ENCODE measurements around the gene ACO1.

ACO1 gene

DNA sequence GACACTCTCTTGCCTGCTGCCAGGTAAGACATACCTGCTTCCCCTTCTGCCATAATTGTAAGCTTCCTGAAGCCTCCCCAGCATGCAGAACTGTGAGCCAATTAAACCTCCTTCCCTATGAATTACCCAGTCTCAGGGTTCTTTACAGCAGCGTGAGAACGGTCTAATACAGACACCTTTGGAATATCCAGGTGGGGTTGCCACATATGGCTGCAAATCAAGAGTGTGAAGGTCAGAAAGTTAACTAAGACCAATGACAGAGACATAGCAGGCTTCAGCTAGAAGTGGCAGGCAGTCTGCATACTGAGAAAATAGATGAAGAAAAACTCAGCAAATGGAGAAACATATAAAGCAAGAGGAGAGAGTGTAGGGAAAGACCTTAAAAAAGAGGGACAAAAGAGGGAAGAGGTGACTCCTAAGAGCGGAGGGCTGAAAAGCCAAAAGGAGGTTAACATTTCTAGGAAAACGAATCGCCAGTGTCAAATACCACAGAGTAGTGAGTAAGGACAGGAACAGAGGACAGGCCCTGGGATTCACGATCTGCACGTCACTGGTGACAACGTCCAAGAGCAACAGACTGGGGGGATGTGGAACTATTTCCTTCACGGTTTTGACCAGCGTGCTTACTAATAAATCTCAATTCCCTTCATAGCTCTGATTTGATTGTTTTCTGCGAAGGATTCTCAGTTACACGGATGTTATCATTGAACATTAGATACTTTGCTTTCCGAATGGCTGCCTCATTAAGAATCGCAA, 1.7 kb upstream of the ACO1 start:
- Histone ChIP-seq H2AFZ (ENCODE audit: low read length, unreplicated experiment) (no peak overlapping the region), H3K36me3 (ENCODE audit: insufficient read depth, low read length) (0 out of 2 replicates have a peak, but pooled peaks cover 2% of the 10 kb centered on the region), H3K4me3 (ENCODE audit: low read depth, low read length) (no peak overlapping the region), H3K27ac (ENCODE audit: low read depth, low read length) (no peak overlapping the region), H3K4me1 (ENCODE audit: control insufficient read depth, insufficient read depth, low read length, unreplicated experiment) (peaks cover 19% of the 10 kb centered on the region), H3K79me2 (ENCODE audit: control insufficient read depth, insufficient read depth, low read length, unreplicated experiment) (peaks cover 32% of the 10 kb centered on the region), H3K27me3 (ENCODE audit: insufficient read depth, low read length) (no peaks in the 10 kb centered on the region)

DNA sequence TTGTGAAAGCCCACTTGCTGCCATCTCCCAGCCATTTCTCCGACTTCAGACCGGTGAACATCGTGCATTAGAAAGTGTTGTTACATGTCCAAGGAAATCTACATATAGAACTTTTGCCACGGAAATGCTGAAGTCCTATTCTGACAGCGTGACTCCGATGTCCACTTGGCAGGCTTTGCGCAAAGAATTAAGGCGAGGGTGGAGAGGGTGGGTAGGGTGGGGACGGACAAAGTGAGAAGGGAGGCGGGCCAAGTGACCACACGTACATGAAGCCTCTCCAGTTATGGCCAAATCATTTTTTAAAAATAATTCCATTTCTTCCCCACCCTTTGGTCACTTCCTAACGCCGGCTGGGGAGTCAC, 460 bp upstream of the ACO1 start:
- H3K4me1 ChIP-seq (ENCODE audit: control insufficient read depth, insufficient read depth, low read length, unreplicated experiment): peaks cover 15% of the 10 kb centered on the region
- no peak overlapping the region for H3K27ac ChIP-seq (ENCODE audit: low read depth, low read length)
- H3K4me3 ChIP-seq (ENCODE audit: low read depth, low read length): peak overlapping the region; percentile 97
- H2AFZ ChIP-seq (ENCODE audit: low read length, unreplicated experiment): peak overlapping the region; percentile 66
- H3K79me2 ChIP-seq (ENCODE audit: control insufficient read depth, insufficient read depth, low read length, unreplicated experiment): peaks cover 43% of the 10 kb centered on the region
- H3K27me3 ChIP-seq (ENCODE audit: insufficient read depth, low read length): no peaks in the 10 kb centered on the region
- peaks cover 3% of the 10 kb centered on the region; the same call in 1 of the 2 replicates for H3K36me3 ChIP-seq (ENCODE audit: insufficient read depth, low read length)

DNA sequence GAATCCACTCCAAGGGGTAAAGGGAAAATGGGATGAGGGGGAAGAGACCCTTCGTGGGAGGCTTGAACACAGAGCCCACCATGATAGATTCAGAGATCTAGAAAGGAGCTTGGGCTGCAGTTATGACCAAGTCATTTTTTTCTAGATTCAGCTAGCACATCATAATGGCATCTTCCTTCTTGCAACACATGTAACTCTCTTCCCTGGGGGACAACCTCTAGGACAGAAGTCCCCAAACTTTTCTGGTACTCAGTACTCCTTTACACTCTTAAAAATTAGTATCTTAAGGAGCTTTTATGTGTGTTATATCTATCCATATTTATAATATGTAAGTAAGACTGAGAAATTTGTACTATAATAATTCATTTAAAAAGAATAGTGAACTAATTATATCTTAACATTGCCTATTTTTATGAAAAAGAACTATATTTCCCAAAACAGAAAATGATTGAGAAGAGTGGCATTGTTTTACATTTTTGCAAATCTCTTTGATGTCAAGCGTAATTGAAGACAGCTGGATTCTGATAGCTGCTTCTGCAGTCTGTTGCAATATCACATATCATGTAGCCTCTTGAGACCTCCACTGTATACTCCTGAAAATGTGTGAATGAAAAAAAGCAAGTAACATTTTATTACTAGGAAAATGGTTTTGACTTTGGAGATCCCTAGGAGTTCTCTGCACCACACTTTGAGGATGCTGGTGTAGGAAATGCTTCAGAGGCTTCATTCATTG, 875 bp downstream of the ACO1 start:
- H3K27ac ChIP-seq (ENCODE audit: low read depth, low read length): peak overlapping the region; percentile 59
- peaks cover 15% of the 10 kb centered on the region for H3K4me1 ChIP-seq (ENCODE audit: control insufficient read depth, insufficient read depth, low read length, unreplicated experiment)
- peaks cover 56% of the 10 kb centered on the region for H3K79me2 ChIP-seq (ENCODE audit: control insufficient read depth, insufficient read depth, low read length, unreplicated experiment)
- peak overlapping the region; percentile 97 for H3K4me3 ChIP-seq (ENCODE audit: low read depth, low read length)
- H3K27me3 ChIP-seq (ENCODE audit: insufficient read depth, low read length): no peaks in the 10 kb centered on the region
- peaks cover 3% of the 10 kb centered on the region; the same call in 1 of the 2 replicates for H3K36me3 ChIP-seq (ENCODE audit: insufficient read depth, low read length)
- peak overlapping the region; percentile 79 for H2AFZ ChIP-seq (ENCODE audit: low read length, unreplicated experiment)

DNA sequence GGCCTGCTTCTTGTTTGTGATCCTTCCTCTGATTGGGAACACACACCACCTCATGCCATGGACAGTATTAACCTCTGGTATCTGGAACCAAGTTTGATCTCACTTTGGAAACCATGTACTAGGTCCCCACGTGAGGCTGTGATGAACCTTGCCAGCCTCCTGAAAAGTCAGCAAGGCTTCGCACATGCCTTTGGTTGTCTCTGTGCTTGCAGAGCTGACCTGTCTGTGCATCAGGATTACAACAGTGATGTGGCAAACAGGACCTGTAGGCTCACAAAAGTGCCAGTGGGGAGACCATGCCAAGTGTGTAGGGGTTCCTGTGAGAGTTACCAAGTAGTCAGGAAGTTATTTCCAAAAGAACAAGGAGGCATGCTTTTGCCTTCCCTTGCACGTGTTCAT, 1.4 kb downstream of the ACO1 start:
- peak overlapping the region; percentile 97 for H3K4me3 ChIP-seq (ENCODE audit: low read depth, low read length)
- H3K27me3 ChIP-seq (ENCODE audit: insufficient read depth, low read length): no peaks in the 10 kb centered on the region
- H3K36me3 ChIP-seq (ENCODE audit: insufficient read depth, low read length): peaks cover 3% of the 10 kb centered on the region; the same call in 1 of the 2 replicates

DNA sequence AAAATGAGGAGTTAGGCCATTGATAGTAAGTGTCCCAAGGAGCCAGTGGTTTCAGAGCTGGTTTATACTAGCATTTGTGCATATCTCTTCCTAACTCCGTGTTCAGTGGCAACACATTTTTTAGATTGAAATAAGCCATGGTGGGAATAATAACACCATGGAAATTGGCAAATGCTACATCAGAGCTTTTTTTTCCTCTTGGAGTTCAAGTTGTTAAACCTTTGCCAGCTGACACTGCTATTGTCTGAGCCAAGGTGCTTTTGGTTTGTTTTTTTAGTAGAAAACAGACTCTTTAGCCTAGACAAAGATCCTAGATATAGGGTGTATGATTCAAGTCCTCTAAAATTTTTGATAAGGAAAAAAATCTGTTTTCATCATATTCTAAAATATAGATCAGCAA, 2.8 kb downstream of the ACO1 start:
- H3K27ac ChIP-seq (ENCODE audit: low read depth, low read length): no peak overlapping the region
- H3K36me3 ChIP-seq (ENCODE audit: insufficient read depth, low read length): peaks cover 13% of the 10 kb centered on the region; the same call in 1 of the 2 replicates
- no peaks in the 10 kb centered on the region for H3K27me3 ChIP-seq (ENCODE audit: insufficient read depth, low read length)
- H3K4me1 ChIP-seq (ENCODE audit: control insufficient read depth, insufficient read depth, low read length, unreplicated experiment): peaks cover 15% of the 10 kb centered on the region
- H3K79me2 ChIP-seq (ENCODE audit: control insufficient read depth, insufficient read depth, low read length, unreplicated experiment): peaks cover 70% of the 10 kb centered on the region
- H3K4me3 ChIP-seq (ENCODE audit: low read depth, low read length): no peak overlapping the region
- H2AFZ ChIP-seq (ENCODE audit: low read length, unreplicated experiment): no peak overlapping the region

More for the DNA sequence above, 1.4 kb downstream of the ACO1 start:
- H3K4me1 ChIP-seq (ENCODE audit: control insufficient read depth, insufficient read depth, low read length, unreplicated experiment): peaks cover 15% of the 10 kb centered on the region
- H3K79me2 ChIP-seq (ENCODE audit: control insufficient read depth, insufficient read depth, low read length, unreplicated experiment): peaks cover 57% of the 10 kb centered on the region
- H3K27ac ChIP-seq (ENCODE audit: low read depth, low read length): no peak overlapping the region
- no peak overlapping the region for H2AFZ ChIP-seq (ENCODE audit: low read length, unreplicated experiment)

DNA sequence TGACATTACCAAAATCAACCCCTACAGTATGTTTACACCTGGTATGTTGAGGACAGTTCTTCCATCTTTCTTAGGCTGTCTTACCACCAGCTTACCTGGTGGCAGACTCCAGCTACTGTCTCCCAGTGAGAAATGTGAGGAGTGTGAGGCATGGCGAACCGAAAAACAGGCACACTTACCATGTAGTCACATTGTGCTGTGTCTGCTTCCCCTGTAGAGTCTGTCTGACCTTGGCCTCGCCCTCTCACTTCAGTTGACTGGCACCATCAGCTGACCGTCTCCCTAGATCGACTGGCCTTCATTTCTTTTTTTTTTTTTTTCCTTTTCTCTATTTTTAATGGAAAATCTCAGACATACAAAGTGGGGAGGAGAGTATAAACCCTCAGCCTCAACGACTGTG, 4.9 kb downstream of the ACO1 start:
- H2AFZ ChIP-seq (ENCODE audit: low read length, unreplicated experiment): no peak overlapping the region
- H3K27ac ChIP-seq (ENCODE audit: low read depth, low read length): no peak overlapping the region
- peaks cover 81% of the 10 kb centered on the region for H3K79me2 ChIP-seq (ENCODE audit: control insufficient read depth, insufficient read depth, low read length, unreplicated experiment)
- H3K36me3 ChIP-seq (ENCODE audit: insufficient read depth, low read length): peaks cover 16% of the 10 kb centered on the region; the same call in 1 of the 2 replicates
- H3K4me1 ChIP-seq (ENCODE audit: control insufficient read depth, insufficient read depth, low read length, unreplicated experiment): peaks cover 23% of the 10 kb centered on the region
- no peak overlapping the region for H3K4me3 ChIP-seq (ENCODE audit: low read depth, low read length)
- no peaks in the 10 kb centered on the region for H3K27me3 ChIP-seq (ENCODE audit: insufficient read depth, low read length)

DNA sequence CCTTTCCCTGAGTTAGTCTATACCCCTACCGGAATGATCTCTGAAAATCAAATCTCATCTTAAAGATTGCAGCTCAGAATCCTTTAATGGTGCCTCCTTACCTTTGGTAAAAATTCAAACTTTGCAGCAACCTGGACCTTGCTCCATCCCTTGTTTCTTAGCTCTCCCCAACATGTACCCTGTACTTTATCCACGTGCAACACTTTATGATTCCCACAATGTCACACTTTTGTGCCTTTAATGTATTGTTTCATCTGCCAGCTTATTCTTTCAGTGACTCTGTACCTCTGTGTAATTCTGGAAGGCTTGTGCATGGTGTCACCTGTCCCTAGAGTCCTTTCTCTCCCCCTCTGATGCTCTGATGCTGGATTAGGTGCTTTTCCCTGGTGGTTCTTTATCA, 9.5 kb downstream of the ACO1 start:
- H3K79me2 ChIP-seq (ENCODE audit: control insufficient read depth, insufficient read depth, low read length, unreplicated experiment): peaks cover 75% of the 10 kb centered on the region
- H3K27me3 ChIP-seq (ENCODE audit: insufficient read depth, low read length): no peaks in the 10 kb centered on the region
- peak overlapping the region; percentile 96 for H3K27ac ChIP-seq (ENCODE audit: low read depth, low read length)
- peaks cover 50% of the 10 kb centered on the region for H3K4me1 ChIP-seq (ENCODE audit: control insufficient read depth, insufficient read depth, low read length, unreplicated experiment)
- no peak overlapping the region for H3K4me3 ChIP-seq (ENCODE audit: low read depth, low read length)
- H2AFZ ChIP-seq (ENCODE audit: low read length, unreplicated experiment): no peak overlapping the region
- peaks cover 12% of the 10 kb centered on the region; the same call in 1 of the 2 replicates for H3K36me3 ChIP-seq (ENCODE audit: insufficient read depth, low read length)

DNA sequence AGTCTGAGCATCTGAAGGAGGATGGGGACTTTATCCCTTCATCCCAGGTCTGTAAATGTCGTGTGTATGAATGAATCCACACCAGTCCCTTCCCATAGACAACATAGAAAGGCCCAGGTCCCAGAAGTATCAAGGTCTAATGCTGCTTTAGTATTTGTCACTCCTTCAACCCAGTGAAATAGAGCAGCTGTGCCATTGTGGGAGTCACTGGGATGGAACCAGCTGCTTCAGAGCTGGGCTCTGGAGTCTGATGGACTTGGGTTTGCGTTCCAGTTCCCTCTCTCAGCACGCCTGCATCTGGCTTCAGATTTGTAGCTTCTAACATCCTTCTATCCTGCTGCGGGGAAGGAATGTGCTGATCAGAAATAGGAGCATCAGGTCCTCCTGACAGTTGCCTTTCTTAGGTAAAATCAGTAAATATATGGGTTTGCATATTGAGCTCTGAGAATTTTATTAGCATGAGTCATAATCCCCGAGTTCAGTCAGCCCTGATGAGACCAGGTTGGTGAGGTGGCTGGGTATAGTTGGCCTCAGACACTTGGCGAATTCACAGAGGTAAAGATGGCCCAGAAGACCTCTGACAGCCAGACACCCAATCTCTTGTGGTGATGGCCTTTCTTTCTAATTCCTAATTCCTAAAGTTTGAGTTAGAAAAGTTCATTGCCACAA, 10.1 kb downstream of the ACO1 start:
- H2AFZ ChIP-seq (ENCODE audit: low read length, unreplicated experiment): no peak overlapping the region
- no peaks in the 10 kb centered on the region for H3K27me3 ChIP-seq (ENCODE audit: insufficient read depth, low read length)
- no peak overlapping the region for H3K4me3 ChIP-seq (ENCODE audit: low read depth, low read length)
- H3K4me1 ChIP-seq (ENCODE audit: control insufficient read depth, insufficient read depth, low read length, unreplicated experiment): peaks cover 56% of the 10 kb centered on the region
- H3K36me3 ChIP-seq (ENCODE audit: insufficient read depth, low read length): peaks cover 12% of the 10 kb centered on the region; the same call in 1 of the 2 replicates
- peaks cover 75% of the 10 kb centered on the region for H3K79me2 ChIP-seq (ENCODE audit: control insufficient read depth, insufficient read depth, low read length, unreplicated experiment)
- peak overlapping the region; percentile 96 for H3K27ac ChIP-seq (ENCODE audit: low read depth, low read length)

DNA sequence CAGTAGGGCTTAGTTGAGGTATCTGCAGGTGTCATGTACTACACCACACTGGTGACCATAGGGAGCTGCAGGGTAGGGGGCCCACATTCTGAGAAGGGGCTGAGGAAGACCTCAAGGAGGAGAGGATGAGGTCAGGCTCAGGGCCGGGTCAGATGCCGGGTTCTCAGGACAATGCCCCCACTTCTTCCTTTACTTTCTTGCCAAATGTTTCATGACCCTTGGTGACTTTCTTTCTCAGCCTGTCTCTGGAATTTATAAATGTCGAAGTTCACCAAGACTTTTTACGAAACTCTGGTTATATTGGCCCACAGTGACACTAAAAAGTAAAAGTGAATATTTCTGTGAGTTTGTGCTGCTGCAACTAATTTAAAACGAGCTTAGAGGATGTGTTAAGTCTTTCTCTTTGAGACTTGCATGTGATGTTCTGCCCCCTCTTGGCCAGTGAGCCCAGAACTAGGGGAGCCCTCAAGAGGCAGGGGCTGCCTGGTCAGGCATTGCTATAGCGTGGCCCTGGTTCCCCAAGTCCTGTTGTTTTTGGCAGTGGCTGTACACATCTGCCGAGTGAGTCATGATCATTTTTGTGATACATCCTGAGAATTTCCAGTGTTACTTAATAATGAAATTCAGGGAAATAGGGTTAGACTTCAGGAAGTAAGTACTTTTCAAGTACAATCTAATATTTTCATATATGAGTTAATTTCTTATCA, 11.2 kb downstream of the ACO1 start:
- H3K27me3 ChIP-seq (ENCODE audit: insufficient read depth, low read length): no peaks in the 10 kb centered on the region
- H3K36me3 ChIP-seq (ENCODE audit: insufficient read depth, low read length): peaks cover 12% of the 10 kb centered on the region; the same call in 1 of the 2 replicates
- H3K27ac ChIP-seq (ENCODE audit: low read depth, low read length): peak overlapping the region; percentile 96
- peak overlapping the region; percentile 61 for H3K4me3 ChIP-seq (ENCODE audit: low read depth, low read length)
- H3K79me2 ChIP-seq (ENCODE audit: control insufficient read depth, insufficient read depth, low read length, unreplicated experiment): peaks cover 75% of the 10 kb centered on the region
- no peak overlapping the region for H2AFZ ChIP-seq (ENCODE audit: low read length, unreplicated experiment)
- peaks cover 58% of the 10 kb centered on the region for H3K4me1 ChIP-seq (ENCODE audit: control insufficient read depth, insufficient read depth, low read length, unreplicated experiment)

DNA sequence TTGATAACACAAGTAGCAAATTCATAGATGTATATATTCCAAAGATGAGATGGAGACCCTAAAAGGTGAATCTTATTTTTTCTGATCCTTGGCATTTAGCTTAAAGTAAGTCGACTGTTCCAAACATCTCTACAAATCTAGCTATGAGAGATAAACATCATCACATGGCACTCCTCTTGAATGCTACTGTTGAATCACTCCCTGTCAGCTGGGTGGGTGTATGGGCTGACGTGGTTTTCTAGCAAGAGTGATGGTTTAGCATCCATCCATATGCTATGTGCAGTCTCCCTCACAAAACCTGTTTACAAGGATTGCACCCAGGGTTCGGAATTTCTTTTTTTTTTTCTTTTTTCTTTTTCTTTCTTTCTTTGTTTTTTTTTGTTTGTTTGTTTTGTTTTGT, 13.8 kb downstream of the ACO1 start:
- no peak overlapping the region for H3K4me3 ChIP-seq (ENCODE audit: low read depth, low read length)
- H3K27ac ChIP-seq (ENCODE audit: low read depth, low read length): peak overlapping the region; percentile 96; the same call in 1 of the 2 replicates
- H3K36me3 ChIP-seq (ENCODE audit: insufficient read depth, low read length): peaks cover 6% of the 10 kb centered on the region; the same call in 1 of the 2 replicates
- H3K4me1 ChIP-seq (ENCODE audit: control insufficient read depth, insufficient read depth, low read length, unreplicated experiment): peaks cover 60% of the 10 kb centered on the region
- peaks cover 84% of the 10 kb centered on the region for H3K79me2 ChIP-seq (ENCODE audit: control insufficient read depth, insufficient read depth, low read length, unreplicated experiment)
- no peaks in the 10 kb centered on the region for H3K27me3 ChIP-seq (ENCODE audit: insufficient read depth, low read length)
- H2AFZ ChIP-seq (ENCODE audit: low read length, unreplicated experiment): no peak overlapping the region

Data from ACC112 (cell line).